ENCODE results near the gene GREM1. TPM values are rescaled to one million over a fixed set of nuclear protein-coding genes. Genes with fewer than 3 reads are reported as not detected.

Gene GREM1
- total and polyA plus RNA-seq, 2 of the 8 experiments (the other 6 are each of a cell fraction or from before 2014, with no cell fraction given), result 0.12 to 1.1 TPM

GRCh38 chr15:32722136-32722535, 4.3 kb downstream of the GREM1 start:
- H3K18ac ChIP-seq (ENCODE audit: extremely low read depth, low read length), result no peak overlapping the region
- H3K9ac ChIP-seq (replicated peaks in 1 of 4; ENCODE audit: extremely low read depth in 1 of 4, low read depth in 3 of 4, low read length in 3 of 4), result no peak overlapping the region
- H2BK12ac ChIP-seq (ENCODE audit: low read depth, low read length), result no peak overlapping the region
- no peak overlapping the region for H3K23ac ChIP-seq (ENCODE audit: insufficient read length)
- no peak overlapping the region for H3K27ac ChIP-seq (ENCODE audit: low read depth, low read length)
- H3K4me1 ChIP-seq (replicated peaks in 1 of 4; ENCODE audit: control insufficient read depth in 3 of 4, insufficient read depth in 4 of 4, low read length in 3 of 4), result peaks cover 0 to 12% (median 6%) of the 10 kb centered on the region in 4 experiments; a peak in 6 of 7 replicates
- ChIA-PET CTCF (ENCODE audit: partially characterized antibody) (interaction anchor here (0.9 to 2.9 kb wide), 5 partner anchors 60 to 271 kb away, joined by 3 to 12 read pairs (median 3); no protein-coding TSS in a partner anchor), POLR2A (ENCODE audit: partially characterized antibody) (no interaction called here)
- no peak overlapping the region for H2BK20ac ChIP-seq (ENCODE audit: low read length)
- TF ChIP-seq SP1 (IDR thresholded peaks at IDR 0.05; ENCODE audit: low read depth, low read length) (no peak), CTBP2 (IDR thresholded peaks at IDR 0.05; ENCODE audit: borderline replicate concordance, insufficient read depth, insufficient read length, low read length) (no peak)
- no peak overlapping the region for H3K4ac ChIP-seq (replicated peaks; ENCODE audit: insufficient read length, low read depth, low read length)
- H3K36me3 ChIP-seq (ENCODE audit: control insufficient read depth in 2 of 4, insufficient read depth in 4 of 4, low read length in 3 of 4), result no peaks in the 10 kb centered on the region; a peak in 1 of 8 replicates
- no peak overlapping the region for H3K4me3 ChIP-seq (ENCODE audit: extremely low read depth in 1 of 4, insufficient read depth in 2 of 4, low read depth in 3 of 4, low read length in 4 of 4)
- H3K14ac ChIP-seq (ENCODE audit: insufficient read length), result no peak overlapping the region
- DNase-seq (ENCODE audit: low read depth in 1 of 2, low spot score in 2 of 2) (no peak), FAIRE-seq (no peak)
- peaks cover 24 to 41% (median 34%) of the 10 kb centered on the region in 4 experiments for H3K27me3 ChIP-seq (replicated peaks in 1 of 4; ENCODE audit: control insufficient read depth in 3 of 4, extremely low read depth in 1 of 4, insufficient read depth in 3 of 4, low read length in 3 of 4)
- no peak overlapping the region for H2BK120ac ChIP-seq (replicated peaks; ENCODE audit: low read depth, low read length)
- H3K79me2 ChIP-seq (ENCODE audit: control insufficient read depth in 1 of 2, insufficient read depth in 2 of 2, low read length in 2 of 2), result no peaks in the 10 kb centered on the region
- no peak overlapping the region for H4K5ac ChIP-seq (ENCODE audit: insufficient read length, low read depth, low read length)
- no peaks in the 10 kb centered on the region for H3K79me1 ChIP-seq (ENCODE audit: low read depth, low read length)
- H2BK15ac ChIP-seq (ENCODE audit: low read length), result no peak overlapping the region
- H3K23me2 ChIP-seq (ENCODE audit: low read depth, low read length), result peaks cover 17% of the 10 kb centered on the region; the same call in 1 of the 2 replicates
- H2BK5ac ChIP-seq (ENCODE audit: low read depth, low read length), result no peak overlapping the region
- no peak overlapping the region for H4K8ac ChIP-seq (ENCODE audit: extremely low read depth, insufficient read depth, low read length)
- no peak overlapping the region for H4K91ac ChIP-seq (replicated peaks; ENCODE audit: insufficient read length, low read length)
- no peak overlapping the region for H2AFZ ChIP-seq (ENCODE audit: low read length)
- H4K20me1 ChIP-seq (replicated peaks in 1 of 2; ENCODE audit: control insufficient read depth in 1 of 2, insufficient read depth in 2 of 2, low read length in 2 of 2), result peaks cover 0 to 2% of the 10 kb centered on the region in 2 experiments
- no peak overlapping the region for H2AK5ac ChIP-seq (ENCODE audit: low read depth, low read length)
- no peak overlapping the region for H3K4me2 ChIP-seq (ENCODE audit: insufficient read depth in 1 of 2, low read depth in 2 of 2, low read length in 2 of 2)
- H3K9me3 ChIP-seq (ENCODE audit: insufficient read depth in 2 of 2, low read depth in 1 of 2, low read length in 1 of 2), result no peaks in the 10 kb centered on the region
- no peak overlapping the region for H3K56ac ChIP-seq (replicated peaks; ENCODE audit: insufficient read length, low read depth, low read length)

All from H1 (cell line).